Measurements from ENCODE around the gene RASSF8.

The RASSF8 gene

DNA sequence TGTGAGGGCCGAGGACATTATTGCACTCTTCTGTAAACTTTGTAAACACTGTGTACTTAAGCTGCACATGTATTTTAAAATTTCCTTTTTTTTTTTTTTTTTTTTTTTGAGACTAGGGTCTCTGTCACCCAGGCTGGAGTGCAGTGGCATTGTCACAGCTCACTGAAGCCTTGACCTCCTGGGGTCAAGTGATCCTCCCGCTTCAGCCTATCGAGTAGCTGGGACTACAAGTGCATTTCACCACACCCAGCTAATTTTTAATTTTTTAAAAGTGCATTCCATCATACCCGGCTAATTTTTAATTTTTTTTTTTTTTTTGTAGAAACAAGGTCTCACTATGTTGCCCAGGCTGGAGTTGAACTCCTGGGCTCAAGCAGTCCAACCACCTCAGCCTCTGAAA lies 42.4 kb downstream of the RASSF8 start:
- TF ChIP-seq POLR2A (IDR thresholded peaks at IDR 0.05; ENCODE audit: extremely low read depth, insufficient read length), result no peak
- H3K4me3 ChIP-seq (ENCODE audit: low read depth, low read length), result no peak overlapping the region
- no peak for DNase-seq (ENCODE audit: low read depth)

DNA sequence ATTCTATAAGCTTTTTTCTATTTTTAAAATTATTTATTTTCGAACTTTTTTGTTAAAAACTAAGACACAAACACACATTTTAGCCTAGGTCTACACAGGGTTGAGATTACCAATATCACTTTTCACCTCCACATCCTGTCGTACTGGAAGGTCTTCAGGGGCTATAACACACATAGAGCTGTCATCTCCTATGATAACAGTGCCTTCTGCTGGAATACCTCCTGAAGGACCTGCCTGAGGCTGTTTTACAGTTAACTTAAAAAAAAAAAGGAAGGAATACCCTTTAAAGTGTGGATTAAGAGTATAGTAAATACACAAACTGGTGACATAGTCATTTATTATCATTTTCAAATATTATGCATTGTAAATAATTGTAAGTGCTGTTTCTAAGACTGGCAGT lies 43.0 kb downstream of the RASSF8 start:
- no peak overlapping the region for H3K4me3 ChIP-seq (ENCODE audit: low read depth, low read length)
- DNase-seq (ENCODE audit: low read depth), result peak; percentile 41
- TF ChIP-seq, protein P1, sequence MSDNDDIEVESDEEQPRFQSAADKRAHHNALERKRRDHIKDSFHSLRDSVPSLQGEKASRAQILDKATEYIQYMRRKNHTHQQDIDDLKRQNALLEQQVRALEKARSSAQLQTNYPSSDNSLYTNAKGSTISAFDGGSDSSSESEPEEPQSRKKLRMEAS (IDR thresholded peaks at IDR 0.05; ENCODE audit: low read depth, low read length), result no peak
- TF ChIP-seq MYC (IDR thresholded peaks at IDR 0.05; ENCODE audit: low read depth, low read length) (no peak), POLR2A (IDR thresholded peaks at IDR 0.05; ENCODE audit: extremely low read depth, insufficient read length) (no peak), CTCF (IDR thresholded peaks at IDR 0.05; ENCODE audit: low read depth, low read length) (no peak)

DNA sequence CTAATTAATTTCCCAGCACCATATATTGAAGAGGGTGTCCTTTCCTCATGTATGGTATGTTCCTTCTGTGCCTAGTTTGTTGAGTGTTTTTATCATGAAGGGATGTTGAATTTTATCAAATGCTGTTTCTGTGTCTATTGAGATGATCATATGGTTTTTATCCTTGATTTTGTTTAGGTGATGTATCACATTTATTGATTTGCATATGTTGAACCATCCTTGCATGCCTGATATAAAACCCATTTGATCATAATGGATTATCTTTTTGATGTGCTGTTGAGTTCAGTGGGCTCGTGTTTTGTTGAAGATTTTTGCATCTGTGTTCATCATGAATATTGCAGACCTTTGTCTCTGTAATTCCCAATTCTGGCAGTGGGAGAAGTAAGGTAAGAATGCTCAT lies 44.6 kb downstream of the RASSF8 start:
- no peak overlapping the region for H3K4me3 ChIP-seq (ENCODE audit: low read depth, low read length)
- TF ChIP-seq MYC (IDR thresholded peaks at IDR 0.05; ENCODE audit: low read depth, low read length) (no peak), POLR2A (IDR thresholded peaks at IDR 0.05; ENCODE audit: extremely low read depth, insufficient read length) (no peak), CTCF (IDR thresholded peaks at IDR 0.05; ENCODE audit: low read depth, low read length) (no peak)
- TF ChIP-seq, protein P1 (IDR thresholded peaks at IDR 0.05; ENCODE audit: low read depth, low read length), result no peak
- no peak for DNase-seq (ENCODE audit: low read depth)

GRCh38 chr12:26007566-26007965 lies 49.1 kb downstream of the RASSF8 start:
- DNase-seq (ENCODE audit: low read depth), result no peak
- H3K4me3 ChIP-seq (ENCODE audit: low read depth, low read length), result no peak overlapping the region
- TF ChIP-seq CTCF (IDR thresholded peaks at IDR 0.05; ENCODE audit: low read depth, low read length), result no peak
- TF ChIP-seq POLR2A (IDR thresholded peaks at IDR 0.05; ENCODE audit: extremely low read depth, insufficient read length), result no peak
- no peak for TF ChIP-seq MYC (IDR thresholded peaks at IDR 0.05; ENCODE audit: low read depth, low read length)
- TF ChIP-seq, protein P1 (IDR thresholded peaks at IDR 0.05; ENCODE audit: low read depth, low read length), result no peak

DNA sequence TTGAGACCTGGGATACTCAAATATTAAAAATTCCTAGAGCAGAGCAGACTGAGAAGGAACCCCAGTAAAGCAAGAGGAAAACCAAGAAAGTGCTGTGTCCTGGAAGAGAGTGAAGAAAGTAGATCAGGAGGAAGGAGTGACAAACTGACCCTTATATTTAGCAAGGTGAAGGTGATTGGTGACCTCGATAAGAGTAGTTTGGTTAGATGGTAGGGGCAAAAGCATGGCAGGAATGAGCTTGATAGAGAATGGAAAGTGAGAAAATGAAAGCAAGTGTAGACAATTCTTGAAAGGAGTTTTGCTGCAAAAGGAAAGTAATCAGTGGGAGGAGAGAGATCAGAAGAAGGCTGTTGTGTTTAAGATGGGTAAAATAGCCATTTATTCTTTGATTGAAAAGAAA lies 51.1 kb downstream of the RASSF8 start:
- TF ChIP-seq CTCF (IDR thresholded peaks at IDR 0.05; ENCODE audit: low read depth, low read length) (no peak), POLR2A (IDR thresholded peaks at IDR 0.05; ENCODE audit: extremely low read depth, insufficient read length) (no peak), MYC (IDR thresholded peaks at IDR 0.05; ENCODE audit: low read depth, low read length) (no peak)
- TF ChIP-seq, protein P1 (IDR thresholded peaks at IDR 0.05; ENCODE audit: low read depth, low read length), result no peak
- H3K4me3 ChIP-seq (ENCODE audit: low read depth, low read length), result no peak overlapping the region
- DNase-seq (ENCODE audit: low read depth), result no peak

DNA sequence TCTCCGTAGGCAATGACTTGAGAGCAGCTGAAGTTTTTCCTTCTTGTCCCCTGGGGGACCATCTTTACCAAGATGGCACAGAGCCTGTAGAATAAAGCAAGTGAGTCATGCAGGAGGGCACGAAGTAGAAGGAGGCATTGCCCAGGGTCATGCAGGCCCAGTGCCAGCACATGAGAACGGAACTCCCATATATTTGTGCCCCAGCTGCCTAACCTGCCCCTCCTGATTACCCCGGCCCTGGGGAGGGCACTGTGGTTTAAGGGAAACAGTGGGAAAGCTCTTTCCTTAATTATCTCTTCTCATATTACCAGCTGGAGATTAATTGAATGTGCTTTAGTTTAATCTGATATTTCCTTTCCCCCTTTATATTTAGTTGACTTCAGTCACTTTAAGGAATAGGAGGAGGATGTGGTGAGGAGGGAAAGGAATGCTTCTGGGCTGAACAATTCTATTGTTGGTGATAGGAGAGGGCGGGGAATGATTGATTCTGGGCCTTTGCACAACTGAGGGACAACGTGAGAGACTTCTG lies 51.9 kb downstream of the RASSF8 start:
- H3K4me3 ChIP-seq (ENCODE audit: low read depth, low read length), result no peak overlapping the region
- TF ChIP-seq, protein P1 (IDR thresholded peaks at IDR 0.05; ENCODE audit: low read depth, low read length), result no peak
- TF ChIP-seq CTCF (IDR thresholded peaks at IDR 0.05; ENCODE audit: low read depth, low read length) (no peak), POLR2A (IDR thresholded peaks at IDR 0.05; ENCODE audit: extremely low read depth, insufficient read length) (no peak), MYC (IDR thresholded peaks at IDR 0.05; ENCODE audit: low read depth, low read length) (no peak)
- DNase-seq (ENCODE audit: low read depth), result no peak
